HG02870 (cell line): ENCODE measurements around the gene COL24A1.
"Not testable (repeated sequence)": the region's sequence is repeated elsewhere in the genome, so short reads cannot be mapped to it uniquely, and the experiment has no call there.

Source experiments
- ATAC-seq: cut with Tn5 transposase; IDR thresholded peaks from one replicate; pipeline ENCODE4 v1.9.1; 2021; ENCODE audit warnings: mild to moderate bottlenecking, moderate library complexity; ENCODE audit not compliant: unreplicated experiment

The COL24A1 gene

DNA sequence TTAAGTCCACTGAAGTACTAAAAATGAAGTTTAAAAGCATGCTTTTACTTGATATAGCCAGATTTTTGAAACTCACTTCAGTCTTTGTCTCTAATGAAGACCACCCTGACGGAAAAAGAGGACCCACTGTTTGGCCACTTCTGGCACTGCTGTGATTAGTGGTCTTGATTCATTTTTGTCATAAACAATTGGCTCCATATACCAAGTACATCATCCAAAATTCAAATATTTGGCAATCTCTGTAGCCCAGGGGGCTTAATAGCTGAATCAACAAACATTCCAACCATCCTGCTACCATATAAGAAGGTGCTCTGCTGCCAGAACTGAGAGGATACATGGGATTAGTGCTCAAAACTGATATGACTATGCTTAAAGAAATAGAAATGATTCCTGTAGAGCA, 156.0 kb downstream of the COL24A1 start:
- ATAC-seq, result no peak

DNA sequence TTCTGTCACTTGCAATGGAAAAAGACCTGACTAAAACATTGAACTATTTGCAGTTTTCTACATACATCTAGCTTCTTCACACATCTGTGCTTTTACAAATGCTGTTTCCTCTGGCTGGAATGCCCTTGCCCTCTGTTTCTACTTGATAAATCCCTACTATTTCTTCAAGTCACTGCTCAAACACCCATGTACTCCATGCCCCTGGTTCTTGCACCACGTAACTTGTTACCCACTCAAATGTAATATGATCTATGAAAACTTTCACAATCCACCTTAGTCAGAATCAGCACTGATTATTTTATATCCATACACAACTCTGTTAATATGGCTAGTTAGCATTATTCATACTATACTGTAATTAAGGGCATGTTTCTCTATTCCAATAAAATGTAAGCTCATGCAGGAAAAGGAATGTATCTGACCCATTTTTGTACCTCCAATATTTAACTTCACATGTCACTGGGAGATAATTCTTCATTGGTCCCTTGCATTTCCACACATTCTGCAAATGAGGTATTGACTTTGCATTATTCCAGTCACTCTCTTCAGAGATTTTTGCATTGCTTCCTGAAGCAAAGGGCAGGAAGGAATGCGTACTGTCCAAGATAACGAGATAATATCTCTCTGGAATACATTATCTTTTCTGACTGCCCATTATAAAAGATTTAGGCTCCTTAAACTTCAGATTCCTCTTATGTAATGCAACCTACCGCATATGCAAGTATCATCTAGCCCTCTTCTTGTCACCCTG, 158.3 kb downstream of the COL24A1 start:
- ATAC-seq, result no peak

DNA sequence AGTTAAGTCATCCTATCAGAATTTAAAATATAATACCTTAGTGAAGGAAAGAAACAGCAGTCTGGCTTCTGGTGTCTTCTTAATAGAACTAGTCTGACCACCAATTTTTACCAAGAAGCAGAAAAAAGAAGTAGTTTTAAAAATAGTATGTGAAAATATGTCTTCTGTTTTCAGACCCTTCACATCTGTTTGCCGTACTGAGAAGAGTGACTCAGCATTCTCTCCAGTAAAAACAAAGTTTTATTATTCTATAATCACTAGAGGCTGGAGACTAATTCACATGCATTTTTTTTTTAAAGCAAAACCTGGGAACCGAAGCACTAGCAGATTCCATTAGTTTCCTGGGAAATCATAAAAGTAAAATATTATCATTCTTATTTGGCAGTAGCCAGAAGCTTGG, 163.8 kb downstream of the COL24A1 start:
- ATAC-seq, result peak; percentile 51

DNA sequence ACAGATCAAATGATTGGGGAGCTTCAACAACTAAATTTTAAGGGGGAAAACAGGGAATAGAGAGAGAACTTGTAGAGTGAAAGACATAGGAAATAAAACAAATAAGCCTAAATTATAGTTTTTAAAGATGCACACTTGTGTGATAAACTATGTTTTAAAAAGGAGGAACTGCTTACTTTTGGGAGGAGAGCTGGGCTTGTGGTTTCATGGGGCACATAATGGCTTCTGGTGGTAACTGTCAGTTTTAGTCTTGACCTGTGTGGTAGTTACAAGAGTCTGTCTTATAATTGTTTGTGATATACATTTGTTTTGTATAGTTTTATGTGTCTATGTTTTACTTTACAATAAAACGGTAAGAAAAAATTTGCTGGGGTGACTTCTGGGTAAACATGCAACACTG, 165.3 kb downstream of the COL24A1 start:
- peak; percentile 41 for ATAC-seq

DNA sequence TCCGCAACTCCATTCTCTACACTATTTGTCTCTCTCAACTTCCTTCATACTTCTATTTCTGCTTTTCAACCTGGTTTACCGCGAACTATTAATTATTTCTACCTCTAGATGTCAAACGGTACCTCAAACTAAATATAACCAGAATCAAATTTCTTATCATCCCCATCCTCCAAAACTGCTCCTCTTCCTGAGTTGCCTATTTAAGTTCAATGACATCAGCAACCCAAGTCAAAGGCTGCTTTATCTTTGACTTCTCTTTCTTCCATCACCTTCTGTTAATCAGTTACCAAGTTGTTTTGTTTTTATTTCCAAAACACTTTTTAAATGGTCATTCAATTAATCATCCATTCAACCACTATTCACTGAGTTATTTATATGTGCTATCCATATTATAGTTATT, 171.9 kb downstream of the COL24A1 start:
- ATAC-seq, result no peak

DNA sequence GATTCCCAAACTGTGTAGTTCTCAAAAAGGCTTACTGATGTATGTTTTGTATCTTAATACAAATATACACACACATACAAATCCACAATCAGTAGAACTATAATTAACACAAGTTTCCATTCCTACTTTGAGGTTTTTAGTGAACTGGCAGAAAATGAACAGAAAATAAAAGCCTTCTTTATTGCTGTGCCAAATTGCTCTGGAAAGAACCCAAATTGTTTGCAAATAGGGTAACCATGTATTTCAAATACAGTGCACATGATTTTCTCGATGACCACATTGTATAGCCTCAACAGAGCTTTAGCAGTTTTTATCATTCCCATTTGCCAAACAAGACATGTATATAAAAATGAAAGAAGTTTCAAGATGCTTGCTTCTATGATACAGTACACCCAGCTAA, 173.3 kb downstream of the COL24A1 start:
- no peak for ATAC-seq

DNA sequence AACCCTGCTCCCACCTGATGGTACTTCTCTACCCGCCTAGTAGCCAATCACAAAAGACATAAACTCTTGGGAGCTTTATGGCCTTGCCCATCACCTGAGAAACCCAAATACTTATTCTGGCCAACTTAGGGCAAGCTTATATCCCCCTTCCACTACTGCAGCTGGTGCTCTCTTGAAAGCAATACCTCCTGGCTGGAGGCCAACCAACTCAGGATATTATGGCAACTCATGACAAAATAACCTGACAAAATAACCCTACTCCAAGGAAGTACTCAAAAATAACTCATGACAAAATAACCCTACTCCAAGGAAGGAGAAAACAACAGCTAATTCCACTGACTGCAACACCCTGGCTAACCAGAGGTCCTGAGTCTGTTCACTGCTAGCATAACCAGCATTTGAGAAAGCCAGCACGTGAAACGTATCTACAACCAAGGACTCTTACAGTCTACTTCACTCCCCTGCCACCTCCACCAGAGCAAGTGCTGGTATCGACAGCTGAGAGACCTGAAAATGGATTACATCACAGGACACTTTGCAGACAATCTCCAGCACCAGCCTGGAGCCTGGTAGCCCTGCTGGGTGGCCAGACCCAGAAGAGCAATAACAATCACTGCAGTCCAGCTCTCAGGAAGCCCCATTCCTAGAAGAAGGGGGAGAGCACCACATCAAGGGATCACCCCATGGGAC, 179.9 kb downstream of the COL24A1 start:
- ATAC-seq, result no peak

DNA sequence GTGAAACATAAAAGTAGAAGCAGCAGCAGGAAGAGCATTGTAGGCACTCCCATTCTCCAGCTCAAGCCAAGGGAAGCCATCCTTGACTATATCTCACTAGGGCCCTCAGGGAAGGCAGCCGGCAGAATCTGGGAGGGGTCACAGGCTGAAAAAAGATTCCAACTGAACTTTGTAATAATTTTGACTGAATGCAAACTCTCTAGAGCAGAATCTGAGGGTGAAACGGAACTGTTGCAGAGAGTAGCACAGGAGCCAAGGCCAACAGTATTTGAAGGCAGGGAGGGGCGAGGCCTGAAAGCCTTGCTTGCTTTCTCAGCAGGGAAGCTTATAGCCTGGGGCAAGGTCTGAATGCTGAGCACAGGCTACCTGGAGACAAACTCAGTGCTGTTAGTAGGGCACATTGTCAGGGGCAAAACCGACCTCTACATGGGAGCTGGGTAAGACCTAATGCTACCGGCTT, 180.6 kb downstream of the COL24A1 start:
- no peak for ATAC-seq

DNA sequence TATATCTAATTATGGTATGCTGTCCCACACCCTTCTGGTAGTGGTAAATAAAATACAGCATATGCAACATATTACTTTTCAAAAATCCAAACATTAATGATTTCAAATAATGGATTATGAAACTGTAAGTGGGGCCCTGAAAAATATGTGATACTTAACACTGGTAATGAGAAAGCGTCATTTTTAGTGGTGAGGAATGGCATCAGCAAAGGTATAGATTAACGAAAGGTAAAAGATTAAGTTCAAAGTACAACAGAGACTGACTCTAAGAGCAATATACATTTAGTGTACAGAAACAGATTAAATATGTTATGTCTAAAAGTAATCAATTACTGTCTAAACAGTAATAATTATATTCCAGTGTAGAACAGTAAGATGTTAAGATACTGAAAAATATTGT, 194.1 kb downstream of the COL24A1 start:
- ATAC-seq, result no peak

DNA sequence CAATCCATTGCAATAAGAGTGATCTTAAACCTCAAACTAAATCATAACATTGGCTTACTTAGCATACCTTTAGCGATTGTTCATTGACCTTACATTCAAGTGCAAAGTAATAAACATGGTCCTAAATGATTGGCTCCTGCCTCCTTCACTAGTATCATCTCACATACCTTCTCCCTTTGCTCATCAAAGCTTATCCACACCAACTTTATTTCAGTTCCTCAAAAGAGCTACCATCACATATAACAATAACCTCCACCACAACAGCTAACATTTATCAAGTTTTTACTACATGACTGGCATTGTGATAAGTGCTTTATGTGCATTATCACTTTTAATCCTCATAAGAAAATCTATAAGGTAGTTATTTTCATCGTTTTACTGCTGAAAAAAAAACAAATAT, 198.8 kb downstream of the COL24A1 start:
- no peak for ATAC-seq

DNA sequence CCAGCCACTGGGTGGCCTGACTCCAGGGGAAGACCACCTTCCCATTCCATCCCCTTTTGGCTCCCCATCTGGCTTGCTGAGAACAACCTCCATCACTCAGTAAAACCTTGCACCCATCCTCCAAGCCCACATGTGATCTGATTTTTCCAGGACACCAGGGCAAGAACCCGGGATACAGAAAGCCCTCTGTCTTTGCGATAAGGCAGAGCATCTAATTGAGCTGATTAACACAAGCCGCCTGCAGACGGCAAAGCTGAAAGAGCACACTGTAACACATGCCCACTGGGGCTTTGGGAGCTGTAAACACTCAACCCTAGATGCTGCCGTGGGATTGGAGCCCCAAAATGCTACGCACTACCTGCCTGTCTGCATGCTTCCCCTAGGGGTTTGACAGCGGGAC, 201.4 kb downstream of the COL24A1 start:
- not testable (repeated sequence) for ATAC-seq

DNA sequence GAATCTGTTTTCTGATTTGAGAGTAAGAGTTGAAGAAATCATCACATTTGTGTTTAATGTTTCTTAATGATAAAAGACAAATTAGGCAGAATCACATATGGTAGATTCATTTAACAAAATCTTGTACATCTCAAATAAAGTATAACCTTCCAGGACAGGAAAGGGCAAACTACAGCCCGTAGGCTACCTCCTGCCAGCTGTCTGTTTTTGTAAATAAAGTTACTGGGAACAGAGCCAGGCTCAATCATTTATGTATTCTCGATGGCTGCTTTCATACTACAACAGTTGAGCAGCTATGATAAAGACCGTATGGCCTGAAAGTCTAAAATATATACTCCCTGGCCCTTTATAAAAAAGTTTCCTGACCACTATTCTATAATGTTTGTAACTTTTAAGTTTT, 204.1 kb downstream of the COL24A1 start:
- no peak for ATAC-seq

DNA sequence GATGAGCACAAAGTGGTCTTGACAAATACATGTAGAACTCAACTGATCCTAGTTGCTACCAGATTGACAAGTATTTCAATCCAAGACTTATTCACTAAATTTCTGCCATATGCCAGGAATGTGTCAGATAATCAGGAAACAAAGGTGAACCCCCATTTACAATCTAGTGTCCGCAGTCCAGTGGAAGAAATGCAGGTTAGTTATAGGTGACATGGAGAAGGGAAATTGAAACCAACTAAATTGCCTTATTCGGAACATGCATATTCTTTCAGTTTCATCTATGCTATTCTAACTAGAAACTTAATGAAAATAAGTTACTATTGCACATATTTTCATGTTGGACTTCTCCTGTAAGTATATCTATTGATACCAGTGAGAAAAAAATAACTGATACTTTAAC, 209.4 kb downstream of the COL24A1 start:
- no peak for ATAC-seq

DNA sequence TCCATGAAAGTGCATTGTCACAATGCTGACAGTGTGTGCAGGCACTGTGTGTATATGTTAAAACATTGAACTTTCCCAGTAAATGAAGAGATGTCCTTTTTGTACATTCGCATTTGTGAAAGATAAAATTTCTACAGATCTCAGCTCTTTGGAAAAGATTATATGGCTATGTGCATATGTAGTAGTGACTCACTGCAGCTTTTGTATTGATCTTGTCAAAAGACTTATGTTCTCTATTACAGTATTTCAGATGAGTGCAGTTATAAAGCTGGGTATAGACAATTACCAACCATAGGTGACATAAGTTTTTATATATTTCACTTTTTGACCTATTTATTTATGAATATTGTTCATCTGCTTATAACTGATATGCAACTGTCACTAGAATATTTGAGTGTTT, 212.6 kb downstream of the COL24A1 start:
- no peak for ATAC-seq

DNA sequence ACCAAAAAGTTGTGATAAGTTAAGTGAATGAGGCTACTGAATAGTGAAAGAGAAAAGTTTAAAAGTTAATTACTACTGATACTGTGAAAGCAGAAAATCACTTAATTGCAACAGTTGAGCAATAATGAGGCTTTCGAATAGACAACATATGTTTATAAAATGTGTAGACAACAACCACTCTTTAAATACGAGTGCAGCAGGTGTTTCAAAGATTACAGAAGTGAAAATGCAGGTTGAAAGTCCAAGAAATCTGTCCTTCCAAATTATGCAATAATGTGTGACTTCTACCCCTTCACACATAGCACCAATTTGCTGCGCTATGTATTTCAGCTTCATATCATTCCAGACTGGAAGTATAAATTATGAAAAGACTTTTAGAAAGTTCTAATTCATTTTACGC, 213.0 kb downstream of the COL24A1 start:
- ATAC-seq, result peak; percentile 55

DNA sequence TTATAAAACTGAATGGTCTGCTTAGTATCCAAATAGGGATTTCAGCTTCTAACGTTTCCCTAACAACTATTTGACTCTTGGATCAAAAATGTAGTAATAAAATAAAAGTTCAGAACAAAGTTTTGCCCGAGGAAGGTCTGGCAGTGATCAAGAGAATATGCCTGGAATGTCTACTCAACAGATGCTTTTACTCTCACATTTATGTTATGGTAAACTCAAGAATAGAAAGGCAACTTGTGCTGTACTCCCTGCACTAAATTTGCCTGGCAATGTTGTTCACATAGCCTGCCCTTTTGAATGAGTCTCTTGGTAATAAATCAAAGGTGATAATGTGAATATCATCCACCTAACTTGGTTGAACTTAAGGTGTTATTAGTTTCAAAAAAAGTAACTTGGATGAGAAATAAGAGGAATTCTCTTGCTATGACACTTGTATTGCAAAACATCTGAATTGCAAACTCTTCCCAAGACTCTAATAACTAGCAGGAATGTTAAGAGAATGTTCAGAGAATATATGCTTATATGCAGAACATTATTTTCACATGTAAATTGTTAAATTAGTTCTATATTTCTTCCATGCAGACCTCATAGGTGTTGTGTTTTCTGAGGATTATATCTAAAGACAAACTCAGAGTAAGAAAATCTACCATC, 215.8 kb downstream of the COL24A1 start:
- no peak for ATAC-seq

DNA sequence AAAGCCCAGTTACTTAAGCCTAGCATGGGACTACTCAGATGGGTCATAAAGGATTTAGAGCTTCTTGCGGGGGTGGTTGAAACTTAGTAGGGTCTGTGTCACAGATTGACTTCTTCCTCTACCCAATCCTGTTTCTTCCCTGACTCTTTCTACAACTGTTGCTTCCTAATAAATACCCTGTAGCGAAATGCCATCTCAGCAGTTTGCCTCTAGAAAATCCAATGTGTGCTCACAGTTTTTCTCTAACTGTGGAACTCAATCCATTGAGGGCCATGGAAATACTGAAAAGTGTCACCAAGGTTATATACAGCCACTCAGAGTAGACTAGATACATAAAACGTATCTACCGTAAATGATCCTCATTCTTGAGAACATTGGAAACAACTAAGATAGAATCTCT, 217.7 kb downstream of the COL24A1 start:
- no peak for ATAC-seq

DNA sequence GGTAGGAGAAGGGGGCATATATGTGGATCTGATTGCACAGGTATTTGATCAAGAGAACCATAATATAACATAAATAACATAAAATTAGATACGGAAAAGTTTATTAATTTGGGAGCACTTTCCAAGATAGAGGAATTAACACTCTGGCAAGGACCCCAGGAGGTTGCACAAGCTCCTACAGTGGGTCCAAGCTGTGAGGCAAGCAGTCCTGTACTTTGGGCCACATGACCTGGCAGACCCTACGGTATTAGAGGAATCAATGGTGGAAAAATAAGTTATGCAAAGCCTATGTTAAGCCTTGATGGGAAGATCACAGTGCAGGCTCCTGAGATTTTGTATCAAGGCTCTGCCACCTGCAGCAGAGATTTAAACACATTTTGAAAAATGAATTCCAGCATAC, 220.1 kb downstream of the COL24A1 start:
- ATAC-seq, result no peak

DNA sequence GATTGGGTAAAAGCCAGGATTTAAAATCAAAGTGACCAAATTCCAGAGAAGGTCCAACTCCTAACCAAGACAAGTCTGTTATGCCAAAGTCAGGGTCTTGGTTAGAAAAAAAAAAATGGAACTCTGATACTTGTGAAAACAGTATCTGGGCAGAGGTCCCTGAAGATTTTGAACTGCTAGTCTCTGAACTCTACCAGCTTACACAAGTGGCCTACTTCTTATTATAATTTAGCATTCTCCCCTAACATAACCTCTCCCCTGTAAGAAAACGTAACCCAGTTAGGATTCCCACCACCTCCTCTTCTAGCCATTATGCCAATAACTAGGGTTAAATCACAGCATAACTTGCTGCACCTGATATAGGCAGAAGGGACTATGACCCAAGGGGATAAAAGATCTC, 220.5 kb downstream of the COL24A1 start:
- ATAC-seq, result no peak

DNA sequence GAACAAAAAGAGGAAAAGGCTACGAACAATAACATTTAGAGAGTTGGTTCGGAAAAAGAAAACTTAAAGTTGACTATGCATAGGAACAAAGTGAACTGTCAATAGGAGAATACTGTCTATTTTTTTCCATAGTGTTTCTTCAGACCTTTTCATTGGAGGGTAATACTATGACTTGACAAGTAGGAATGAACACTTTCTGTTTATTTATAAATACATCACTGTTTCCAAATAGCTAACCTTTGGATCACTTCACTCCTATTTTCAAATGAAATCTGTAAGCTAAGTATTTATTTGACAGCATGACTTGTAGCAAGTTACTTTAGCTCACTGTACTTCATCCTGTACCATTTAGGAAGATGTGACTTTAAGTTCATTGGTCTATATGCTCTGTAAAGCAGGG, 221.3 kb downstream of the COL24A1 start:
- no peak for ATAC-seq

DNA sequence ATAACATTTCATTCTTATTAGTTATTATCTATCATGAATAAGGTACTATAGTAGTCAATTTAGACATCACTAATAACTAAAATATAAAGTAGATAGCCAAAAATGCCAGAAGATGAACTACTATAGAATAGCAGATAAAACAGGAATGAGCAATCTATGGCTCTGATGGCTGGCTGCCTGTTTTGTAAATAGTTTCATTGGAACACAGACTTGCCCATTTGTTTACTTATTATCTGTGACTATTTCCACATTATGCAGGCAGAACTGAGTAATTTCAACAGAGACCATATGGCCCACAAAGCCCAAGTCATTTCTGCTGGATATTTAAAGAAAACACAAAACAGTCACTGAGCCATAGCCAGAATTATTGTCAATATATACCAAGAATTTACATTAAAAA, 222.1 kb downstream of the COL24A1 start:
- ATAC-seq, result no peak

DNA sequence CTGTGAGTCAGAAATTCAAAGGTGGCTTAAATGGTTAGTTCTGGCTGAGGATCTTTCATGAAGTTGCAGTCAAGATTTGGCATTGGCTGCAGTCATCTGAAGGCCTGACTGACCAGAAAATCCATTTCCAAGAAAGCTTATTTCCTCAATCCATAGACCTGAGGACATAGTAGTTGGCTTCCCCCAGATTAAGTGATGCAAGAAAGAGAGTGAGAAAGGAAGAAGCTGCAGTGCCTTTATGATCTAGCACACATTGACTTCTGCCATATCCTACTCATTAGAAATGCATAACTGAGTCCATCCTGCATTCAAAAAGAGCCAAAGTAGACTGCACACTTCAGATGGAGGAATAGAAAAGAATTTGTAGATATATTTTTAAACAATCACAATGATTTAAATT, 222.6 kb downstream of the COL24A1 start:
- no peak for ATAC-seq
